GM10266 (cell line): ENCODE results near the gene PLOD2.

Experiments
- DNase-seq: peaks from one replicate; pipeline ENCODE4 v3.0.0; 2012; ENCODE audit errors: extremely low spot score
- TF ChIP-seq, protein P1 (sequence below): IDR thresholded peaks from 2 replicates; pipeline ENCODE4 v1.5.1; 2012; ENCODE audit warnings: mild to moderate bottlenecking, low read depth; ENCODE audit not compliant: control insufficient read depth, insufficient read depth; ENCODE audit errors: missing control alignments

Gene PLOD2

GRCh38 chr3:146178006-146178689, 17.2 kb upstream of the PLOD2 start:
- DNase-seq = no peak
- TF ChIP-seq, protein P1, sequence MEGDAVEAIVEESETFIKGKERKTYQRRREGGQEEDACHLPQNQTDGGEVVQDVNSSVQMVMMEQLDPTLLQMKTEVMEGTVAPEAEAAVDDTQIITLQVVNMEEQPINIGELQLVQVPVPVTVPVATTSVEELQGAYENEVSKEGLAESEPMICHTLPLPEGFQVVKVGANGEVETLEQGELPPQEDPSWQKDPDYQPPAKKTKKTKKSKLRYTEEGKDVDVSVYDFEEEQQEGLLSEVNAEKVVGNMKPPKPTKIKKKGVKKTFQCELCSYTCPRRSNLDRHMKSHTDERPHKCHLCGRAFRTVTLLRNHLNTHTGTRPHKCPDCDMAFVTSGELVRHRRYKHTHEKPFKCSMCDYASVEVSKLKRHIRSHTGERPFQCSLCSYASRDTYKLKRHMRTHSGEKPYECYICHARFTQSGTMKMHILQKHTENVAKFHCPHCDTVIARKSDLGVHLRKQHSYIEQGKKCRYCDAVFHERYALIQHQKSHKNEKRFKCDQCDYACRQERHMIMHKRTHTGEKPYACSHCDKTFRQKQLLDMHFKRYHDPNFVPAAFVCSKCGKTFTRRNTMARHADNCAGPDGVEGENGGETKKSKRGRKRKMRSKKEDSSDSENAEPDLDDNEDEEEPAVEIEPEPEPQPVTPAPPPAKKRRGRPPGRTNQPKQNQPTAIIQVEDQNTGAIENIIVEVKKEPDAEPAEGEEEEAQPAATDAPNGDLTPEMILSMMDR = no peak

DNA sequence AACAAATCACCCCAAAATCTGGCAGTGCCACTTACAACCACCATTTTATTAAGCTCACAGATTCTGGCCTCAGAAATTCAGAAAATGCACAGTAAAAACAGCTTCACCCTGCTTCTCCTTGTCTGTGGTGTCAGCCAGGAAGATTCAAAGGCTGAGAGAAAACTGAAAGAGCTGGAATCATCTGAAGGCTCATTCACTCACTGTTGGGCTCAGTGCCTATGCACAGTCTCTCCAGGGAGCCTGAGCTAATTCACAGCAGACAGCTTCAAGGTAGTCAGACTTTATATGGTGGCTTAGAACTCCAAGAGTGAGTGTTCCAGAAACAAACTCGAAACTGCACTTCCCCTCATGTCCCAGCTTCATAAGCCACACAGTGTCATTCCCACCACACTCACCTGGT, 16.5 kb upstream of the PLOD2 start:
- TF ChIP-seq, protein P1 = no peak

GRCh38 chr3:146177072-146177471, 16.1 kb upstream of the PLOD2 start:
- no peak for DNase-seq
- TF ChIP-seq, protein P1 = no peak

More for the DNA sequence above, 16.5 kb upstream of the PLOD2 start:
- DNase-seq = no peak

DNA sequence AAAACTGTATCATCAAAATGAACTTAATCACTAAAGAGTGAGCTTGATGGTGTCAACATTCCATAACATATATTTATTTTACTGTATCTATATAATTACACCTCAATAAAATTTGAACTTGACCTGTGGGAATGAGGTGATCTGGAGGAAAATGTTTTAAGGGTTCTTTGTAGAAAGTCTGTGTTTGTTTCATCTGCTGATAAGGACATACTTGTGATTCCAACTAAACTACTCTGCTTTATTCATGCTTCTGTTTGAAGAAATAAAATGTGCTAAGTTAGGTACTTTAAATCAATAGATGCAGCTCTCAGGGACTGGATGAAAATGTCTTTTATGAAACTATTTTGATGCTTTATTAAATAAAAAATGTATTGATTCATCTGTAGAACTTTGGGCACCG, 11.6 kb upstream of the PLOD2 start:
- TF ChIP-seq, protein P1 = no peak
- DNase-seq = no peak

DNA sequence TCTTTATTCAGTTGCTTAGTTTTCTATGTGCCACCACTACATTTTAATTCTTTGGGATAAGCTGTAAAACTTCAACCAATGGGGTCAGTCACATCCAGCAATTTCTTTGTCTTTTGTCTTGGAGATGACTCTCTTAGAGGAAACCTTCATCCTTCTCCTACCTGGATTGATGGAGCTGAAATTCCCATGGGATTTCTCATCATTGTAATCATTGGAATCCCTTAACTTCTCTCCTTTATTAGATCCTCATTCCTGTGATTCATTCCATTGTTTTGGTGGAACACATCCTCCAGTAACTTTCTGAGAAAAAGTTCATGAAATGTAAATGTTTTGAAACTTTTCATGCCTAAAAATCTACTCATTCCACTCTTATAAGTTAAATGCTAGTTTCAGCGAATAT, 9.6 kb upstream of the PLOD2 start:
- TF ChIP-seq, protein P1 = no peak
- DNase-seq = no peak

- no peak for DNase-seq
- TF ChIP-seq, protein P1 = no peak
Observed at GRCh38 chr3:146169891-146170290, 8.9 kb upstream of the PLOD2 start.

GRCh38 chr3:146166826-146167225, 5.8 kb upstream of the PLOD2 start:
- DNase-seq = no peak
- TF ChIP-seq, protein P1 = no peak
